Activated CD8-positive, alpha-beta T cell treated with anti-CD3 and anti-CD28 coated beads for 36 hours (primary cell): ENCODE measurements around the gene HDAC5. TPM values are rescaled to one million over a fixed set of nuclear protein-coding genes. Genes with fewer than 3 reads are reported as not detected.
A peak's percentile ranks its signal among the peaks of the same experiment; 100 is the strongest.

Source experiments
- ATAC-seq: fragments of 200-7000 bp; cut with Tn5 transposase; one replicate; pipeline ENCODE4 v1.10.0; 2021; ENCODE audit warnings: mild to moderate bottlenecking, moderate library complexity
- CTCF ChIA-PET: fragments of 350-600 bp; sonication (Branson Sonifier 250); formaldehyde crosslinking; loops from one replicate; lab custom pipeline; 2021; ENCODE audit warnings: antibody characterized with exemption; lab: Charles Lee
- POLR2A ChIA-PET: fragments of 350-600 bp; sonication (Branson Sonifier 250); formaldehyde crosslinking; loops from one replicate; lab custom pipeline; 2021; ENCODE audit warnings: antibody characterized with exemption; lab: Charles Lee
- DNase-seq: peaks from one replicate; pipeline ENCODE4 v3.0.0-alpha.2; 2020
- H3K27ac Mint-ChIP-seq: one replicate; pipeline ENCODE4 v1.8.0; 2021; ENCODE audit warnings: mild to moderate bottlenecking, mixed read lengths
- H3K27me3 Mint-ChIP-seq: one replicate; pipeline ENCODE4 v1.8.0; 2021; ENCODE audit warnings: mixed read lengths
- H3K36me3 Mint-ChIP-seq: one replicate; pipeline ENCODE4 v1.8.0; 2021; ENCODE audit warnings: low read depth, mixed read lengths
- H3K4me1 Mint-ChIP-seq: one replicate; pipeline ENCODE4 v1.8.0; 2021; ENCODE audit warnings: low read depth, mixed read lengths
- H3K4me3 Mint-ChIP-seq: one replicate; pipeline ENCODE4 v1.8.0; 2021; ENCODE audit warnings: mild to moderate bottlenecking, moderate library complexity, mixed read lengths
- H3K9me3 Mint-ChIP-seq: one replicate; pipeline ENCODE4 v1.8.0; 2021; ENCODE audit warnings: mixed read lengths
- intact Hi-C: fragments of 100-400 bp; cut with micrococcal nuclease; formaldehyde crosslinking; loops from one replicate; pipeline ENCODE4 v1.10.0; 2022
- total RNA-seq, 2 experiments: library from RNA; stranded (reverse); gene quantifications; one replicate each; pipeline ENCODE4 v1.2.3, GENCODE V29; 2021
- TF ChIP-seq, protein P1 (sequence below): fragments of 200-600 bp; IDR thresholded peaks from one replicate; pipeline ENCODE4 v1.8.0; 2022; ENCODE audit warnings: antibody characterized with exemption, mild to moderate bottlenecking

The HDAC5 gene
- total RNA-seq, 2 experiments from 2014 or later = 19.1 to 19.3 TPM

DNA sequence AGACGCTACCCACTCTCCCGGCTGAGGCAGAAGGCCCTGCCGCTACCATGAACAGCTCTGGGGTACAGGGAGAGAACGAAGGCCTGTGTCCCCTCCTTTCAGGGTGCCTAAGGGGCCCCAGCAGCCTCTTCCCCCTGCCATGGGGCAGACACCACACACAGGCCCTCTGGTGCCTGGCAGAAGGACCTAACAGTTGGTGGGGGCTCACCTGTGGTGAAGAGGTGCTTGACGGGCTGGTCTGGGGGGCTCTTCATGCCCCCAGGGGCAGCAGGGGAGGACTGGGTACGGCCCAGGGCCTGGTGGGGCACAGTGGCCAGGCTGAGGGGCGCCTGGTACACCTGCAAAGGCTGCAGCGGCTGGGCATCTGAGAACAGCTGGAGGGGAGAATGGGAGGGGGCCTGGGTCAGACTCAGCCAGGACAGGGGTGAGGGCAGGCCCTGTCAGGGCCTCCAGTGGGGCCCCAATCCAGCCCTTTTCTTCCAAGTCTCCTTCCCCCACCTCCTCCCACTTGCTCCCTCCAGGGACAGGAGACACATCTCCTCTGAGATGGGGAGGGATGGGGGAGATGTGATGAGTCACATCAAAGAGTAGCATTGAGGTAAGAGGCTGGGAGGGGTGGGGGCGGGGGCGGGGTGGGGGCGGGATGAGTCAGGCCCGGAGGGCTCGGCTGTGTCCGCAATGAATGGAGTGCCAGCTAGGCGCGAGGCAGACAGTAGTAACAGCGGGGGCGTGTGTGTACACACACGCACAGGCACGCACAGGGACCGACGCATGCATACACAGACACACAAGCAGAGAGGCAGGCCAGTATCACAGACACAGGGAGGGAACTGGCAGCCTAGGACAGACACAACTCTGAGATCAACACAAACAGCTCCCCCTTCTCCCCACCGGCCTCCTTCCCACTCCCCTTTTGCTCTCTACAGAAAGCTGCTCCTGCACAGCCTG, 36.8 kb downstream of the HDAC5 start:
- H3K4me1 Mint-ChIP-seq = peaks cover 16% of the 10 kb centered on the region
- H3K9me3 Mint-ChIP-seq = no peaks in the 10 kb centered on the region
- TF ChIP-seq, protein P1, sequence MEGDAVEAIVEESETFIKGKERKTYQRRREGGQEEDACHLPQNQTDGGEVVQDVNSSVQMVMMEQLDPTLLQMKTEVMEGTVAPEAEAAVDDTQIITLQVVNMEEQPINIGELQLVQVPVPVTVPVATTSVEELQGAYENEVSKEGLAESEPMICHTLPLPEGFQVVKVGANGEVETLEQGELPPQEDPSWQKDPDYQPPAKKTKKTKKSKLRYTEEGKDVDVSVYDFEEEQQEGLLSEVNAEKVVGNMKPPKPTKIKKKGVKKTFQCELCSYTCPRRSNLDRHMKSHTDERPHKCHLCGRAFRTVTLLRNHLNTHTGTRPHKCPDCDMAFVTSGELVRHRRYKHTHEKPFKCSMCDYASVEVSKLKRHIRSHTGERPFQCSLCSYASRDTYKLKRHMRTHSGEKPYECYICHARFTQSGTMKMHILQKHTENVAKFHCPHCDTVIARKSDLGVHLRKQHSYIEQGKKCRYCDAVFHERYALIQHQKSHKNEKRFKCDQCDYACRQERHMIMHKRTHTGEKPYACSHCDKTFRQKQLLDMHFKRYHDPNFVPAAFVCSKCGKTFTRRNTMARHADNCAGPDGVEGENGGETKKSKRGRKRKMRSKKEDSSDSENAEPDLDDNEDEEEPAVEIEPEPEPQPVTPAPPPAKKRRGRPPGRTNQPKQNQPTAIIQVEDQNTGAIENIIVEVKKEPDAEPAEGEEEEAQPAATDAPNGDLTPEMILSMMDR = no peak
- intact Hi-C loops = no loop called here
- peak; percentile 82 for DNase-seq
- peak; percentile 92 for ATAC-seq
- POLR2A ChIA-PET = interaction anchor here (0.6 to 1.6 kb wide), 3 partner anchors 16 to 486 kb away, joined by 3 to 8 read pairs (median 3); partner anchors contain the start of gene G6PC3
- H3K36me3 Mint-ChIP-seq = peaks cover 4% of the 10 kb centered on the region
- no peaks in the 10 kb centered on the region for H3K27me3 Mint-ChIP-seq
- H3K4me3 Mint-ChIP-seq = no peak overlapping the region
- peak overlapping the region; percentile 59 for H3K27ac Mint-ChIP-seq
- CTCF ChIA-PET = interaction anchor here (1.0 to 3.1 kb wide), 7 partner anchors 13 to 176 kb away, joined by 3 to 17 read pairs (median 3); partner anchors contain the start of gene HDAC5

DNA sequence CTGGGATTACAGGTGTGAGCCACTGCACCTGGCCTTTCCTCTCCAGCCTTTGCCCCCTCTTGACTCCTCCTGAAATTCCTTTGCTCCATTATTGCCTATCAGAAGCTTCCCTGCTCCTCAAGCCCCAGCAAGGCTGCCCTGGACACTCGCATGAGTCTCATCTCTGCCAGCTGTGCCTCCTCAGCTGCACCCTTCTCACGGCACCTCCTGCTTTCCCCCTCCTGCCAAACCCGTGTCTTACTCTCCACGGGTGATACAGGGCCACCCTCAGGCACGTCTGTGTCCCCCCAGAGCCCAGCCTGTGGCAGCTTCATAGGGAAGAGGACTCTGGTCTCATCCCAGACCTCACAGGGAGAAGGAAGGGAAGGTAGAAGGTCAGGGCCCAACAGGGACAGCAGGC, 37.5 kb downstream of the HDAC5 start:
- DNase-seq = no peak
- ChIA-PET POLR2A (interaction anchor here (1.0 to 1.1 kb wide), 2 partner anchors 15 to 17 kb away, joined by 3 read pairs; partner anchors contain the start of gene G6PC3), CTCF (interaction anchor here (1.0 to 3.1 kb wide), 7 partner anchors 12 to 239 kb away, joined by 3 to 17 read pairs (median 3); partner anchors contain the start of genes CD300LG and HDAC5)
- Mint-ChIP-seq H3K27ac (peak overlapping the region; percentile 36), H3K4me3 (no peak overlapping the region), H3K9me3 (no peaks in the 10 kb centered on the region), H3K36me3 (peaks cover 4% of the 10 kb centered on the region), H3K27me3 (no peaks in the 10 kb centered on the region), H3K4me1 (peaks cover 16% of the 10 kb centered on the region)
- intact Hi-C loops = no loop called here
- TF ChIP-seq, protein P1 = no peak
- no peak for ATAC-seq

DNA sequence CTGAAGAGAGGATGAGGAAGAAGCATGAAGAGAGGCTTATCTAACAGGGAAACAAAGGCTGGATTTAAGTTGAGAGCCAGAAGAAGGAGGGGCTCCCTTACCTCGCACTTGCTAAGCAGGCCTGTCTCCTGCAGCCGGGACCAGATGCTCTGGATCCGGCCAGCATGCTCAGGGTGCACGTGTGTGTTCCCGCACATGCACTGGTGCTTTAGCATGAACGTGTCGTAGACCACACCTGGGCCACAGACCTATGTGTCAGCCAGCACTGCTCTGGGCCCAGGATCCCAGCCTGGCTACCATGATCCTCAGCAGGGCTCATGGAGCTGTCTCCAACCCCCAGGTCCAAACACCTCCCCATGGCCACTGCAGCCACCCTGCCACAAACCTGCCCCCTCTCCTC, 38.5 kb downstream of the HDAC5 start:
- ATAC-seq = no peak
- DNase-seq = no peak
- Mint-ChIP-seq H3K9me3 (no peaks in the 10 kb centered on the region), H3K4me3 (no peak overlapping the region), H3K4me1 (peaks cover 16% of the 10 kb centered on the region), H3K27ac (no peak overlapping the region), H3K27me3 (no peaks in the 10 kb centered on the region), H3K36me3 (peaks cover 4% of the 10 kb centered on the region)
- TF ChIP-seq, protein P1 = no peak
- intact Hi-C loops = no loop called here
- POLR2A ChIA-PET = interaction anchor here (1.0 kb wide), 1 partner anchor 14 kb away, joined by 3 read pairs; the partner anchor contains the start of gene G6PC3
- CTCF ChIA-PET = interaction anchor here (0.9 to 3.1 kb wide), 7 partner anchors 11 to 238 kb away, joined by 3 to 17 read pairs (median 4); partner anchors contain the start of genes CD300LG and HDAC5

DNA sequence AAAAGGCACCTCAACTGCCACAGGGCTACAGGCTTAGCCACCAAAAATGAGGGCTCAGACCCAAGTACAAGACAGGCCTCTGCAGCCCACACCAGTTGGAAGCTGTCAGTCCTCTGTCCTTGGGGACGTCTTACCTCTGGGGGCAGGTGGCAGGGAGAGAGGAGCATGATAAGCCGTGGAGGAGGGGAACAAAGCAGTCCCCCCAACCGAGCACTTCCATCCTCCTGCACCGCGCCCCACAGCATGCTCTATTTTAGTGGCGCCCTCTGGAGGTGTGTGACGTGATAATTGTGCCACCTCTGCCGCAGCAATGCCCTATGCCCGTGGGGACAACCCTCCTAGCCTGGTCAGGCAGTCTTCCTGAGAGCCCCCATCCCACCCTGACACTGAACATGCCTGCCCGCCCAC, 39.3 kb downstream of the HDAC5 start:
- ATAC-seq = peak; percentile 29
- TF ChIP-seq, protein P1 = no peak
- DNase-seq = peak; percentile 71
- Mint-ChIP-seq H3K4me3 (no peak overlapping the region), H3K4me1 (peaks cover 16% of the 10 kb centered on the region), H3K9me3 (no peaks in the 10 kb centered on the region), H3K36me3 (peaks cover 4% of the 10 kb centered on the region), H3K27ac (no peak overlapping the region), H3K27me3 (no peaks in the 10 kb centered on the region)
- CTCF ChIA-PET = interaction anchor here (0.9 to 3.1 kb wide), 11 partner anchors 8 to 262 kb away, joined by 3 to 17 read pairs (median 4); partner anchors contain the start of genes GRN and HDAC5
- POLR2A ChIA-PET = interaction anchor here (0.8 to 1.7 kb wide), 2 partner anchors 10 to 41 kb away, joined by 3 read pairs; no protein-coding TSS in a partner anchor
- intact Hi-C loops = no loop called here
